GM19025 (cell line): ENCODE measurements around the gene BIVM.

Source experiments
- ATAC-seq: cut with Tn5 transposase; IDR thresholded peaks from one replicate; pipeline ENCODE4 v1.9.1; 2021; ENCODE audit warnings: mild to moderate bottlenecking, low read depth, moderate library complexity; ENCODE audit not compliant: unreplicated experiment

Gene BIVM

GRCh38 chr13:102784483-102784882 lies 14.4 kb upstream of the BIVM start:
- ATAC-seq: no peak

GRCh38 chr13:102788683-102789082 lies 10.2 kb upstream of the BIVM start:
- ATAC-seq: no peak

GRCh38 chr13:102792396-102792795 lies 6.5 kb upstream of the BIVM start:
- ATAC-seq: no peak

GRCh38 chr13:102793611-102794355 lies 5.1 kb upstream of the BIVM start:
- ATAC-seq: no peak

- peak; percentile 3 for ATAC-seq
These were observed 666 bp downstream of the BIVM start for GRCh38 chr13:102799426-102800144.

- peak; percentile 76 for ATAC-seq
These were observed 1.5 kb downstream of the BIVM start for GRCh38 chr13:102800145-102801041.

- no peak for ATAC-seq
These were observed 6.8 kb downstream of the BIVM start for GRCh38 chr13:102805680-102806079.

- ATAC-seq: no peak
These were observed 8.8 kb downstream of the BIVM start for GRCh38 chr13:102807699-102808098.

- no peak for ATAC-seq
These were observed 13.8 kb downstream of the BIVM start for GRCh38 chr13:102812611-102813287.

- ATAC-seq: no peak
These were observed 15.2 kb downstream of the BIVM start for GRCh38 chr13:102814025-102814607.

GRCh38 chr13:102814793-102815192 lies 15.9 kb downstream of the BIVM start:
- no peak for ATAC-seq

- no peak for ATAC-seq
These were observed 16.9 kb downstream of the BIVM start for GRCh38 chr13:102815788-102816187.

GRCh38 chr13:102816708-102817107 lies 17.8 kb downstream of the BIVM start:
- no peak for ATAC-seq

GRCh38 chr13:102817241-102817640 lies 18.3 kb downstream of the BIVM start:
- ATAC-seq: no peak

GRCh38 chr13:102817907-102818306 lies 19.0 kb downstream of the BIVM start:
- no peak for ATAC-seq

GRCh38 chr13:102825400-102825799 lies 26.5 kb downstream of the BIVM start:
- no peak for ATAC-seq

- no peak for ATAC-seq
These were observed 27.2 kb downstream of the BIVM start for GRCh38 chr13:102825921-102826706.

GRCh38 chr13:102830646-102831045 lies 31.7 kb downstream of the BIVM start:
- ATAC-seq: no peak

- ATAC-seq: no peak
These were observed 37.6 kb downstream of the BIVM start for GRCh38 chr13:102836471-102836870.
